Transverse colon (tissue), 4 donors: ENCODE data around the gene LHFPL6. TPM values are rescaled to one million over a fixed set of nuclear protein-coding genes. Genes with fewer than 3 reads are reported as not detected.

Source experiments
- DNase-seq: peaks from one replicate; pipeline ENCODE4 v3.0.0-alpha.2; 2019
- H3K27ac ChIP-seq, 4 donors: fragments of 200-600 bp; sonication (generic); 2 replicates each; pipeline ENCODE4 v1.5.1; 2016 to 2018; ENCODE audit warnings: inconsistent platforms in 4 of 4
- H3K27me3 ChIP-seq: fragments of 200-600 bp; sonication (generic); 2 replicates; pipeline ENCODE4 v1.5.1; 2017; ENCODE audit warnings: inconsistent platforms
- H3K36me3 ChIP-seq, 4 donors: fragments of 200-600 bp; sonication (generic); 2 replicates each; pipeline ENCODE4 v1.5.1; 2017 to 2019; ENCODE audit warnings: inconsistent platforms in 4 of 4
- H3K4me1 ChIP-seq, 4 donors: fragments of 200-600 bp; sonication (generic); 2 replicates each; pipeline ENCODE4 v1.5.1; 2017 to 2020; ENCODE audit warnings: inconsistent platforms in 4 of 4
- H3K4me3 ChIP-seq, 4 donors: fragments of 200-600 bp; sonication (generic); 1 replicate in 1 of 4; 2 replicates in 3 of 4; pipeline versions ENCODE4 v1.5.1 to v1.6.1; 2017 to 2019; ENCODE audit warnings: inconsistent platforms in 4 of 4
- H3K9me3 ChIP-seq, 2 donors: fragments of 200-600 bp; sonication (generic); 2 replicates each; pipeline ENCODE4 v1.5.1; 2017 to 2019; ENCODE audit warnings: inconsistent platforms in 2 of 2
- EP300 ChIP-seq: sonication (generic); formaldehyde crosslinking; IDR thresholded peaks from one replicate; pipeline ENCODE4 v1.6.1; 2017; ENCODE audit warnings: antibody characterized with exemption, low read depth
- POLR2A ChIP-seq: fragments of 450-650 bp; IDR thresholded peaks from one replicate; pipeline ENCODE4 v1.6.1; 2016; ENCODE audit warnings: antibody characterized with exemption, mild to moderate bottlenecking, moderate library complexity
- POLR2AphosphoS5 ChIP-seq, 3 donors: sonication (generic); formaldehyde crosslinking; IDR thresholded peaks; one replicate each; pipeline ENCODE4 v1.6.1; 2016; ENCODE audit warnings: antibody characterized with exemption in 3 of 3
- WGBS, 2 donors: methylation state at CpG; one replicate each; pipeline ENCODE4 v1.1.5; 2018; ENCODE audit warnings: low coverage in 1 of 2; 5-methylcytosine and 5-hydroxymethylcytosine counted together
- in situ Hi-C, 4 donors: fragments of 200-750 bp; cut with MboI; loops; one replicate each; pipeline versions ENCODE4 v1.15.0 to v1.15.1; 2017; ENCODE audit warnings: low sequenced_read_pairs in 3 of 4, low pct_ligation_motif_present in 1 of 4, low pct_unique_long_range_greater_than_20kb in 1 of 4
- intact Hi-C: fragments of 100-400 bp; cut with DNase I; formaldehyde crosslinking; loops from one replicate; pipeline ENCODE4 v1.15.1; 2023; ENCODE audit warnings: low total_unique reads
- total RNA-seq, 4 donors: library from RNA; depleted of rRNA; stranded (reverse); fragments of >200 nt; gene quantifications; one replicate each; pipeline ENCODE4 v1.1.0, GENCODE V29; 2016
- TF ChIP-seq, protein P1 (sequence below), 5 experiments: fragments of 200-600 bp in 3 of 5; fragments of 450-650 bp in 2 of 5; sonication (generic) in 3 of 5; IDR thresholded peaks; 1 replicate in 2 of 5; 2 replicates in 3 of 5; pipeline ENCODE4 v1.5.1; 2016 to 2017; ENCODE audit warnings: antibody characterized with exemption in 5 of 5, inconsistent platforms in 3 of 5, mild to moderate bottlenecking in 2 of 5, moderate library complexity in 1 of 5

Gene LHFPL6
- total RNA-seq, 4 donors from 2014 or later, result 4.2 to 18.6 (median 9.3) TPM

DNA sequence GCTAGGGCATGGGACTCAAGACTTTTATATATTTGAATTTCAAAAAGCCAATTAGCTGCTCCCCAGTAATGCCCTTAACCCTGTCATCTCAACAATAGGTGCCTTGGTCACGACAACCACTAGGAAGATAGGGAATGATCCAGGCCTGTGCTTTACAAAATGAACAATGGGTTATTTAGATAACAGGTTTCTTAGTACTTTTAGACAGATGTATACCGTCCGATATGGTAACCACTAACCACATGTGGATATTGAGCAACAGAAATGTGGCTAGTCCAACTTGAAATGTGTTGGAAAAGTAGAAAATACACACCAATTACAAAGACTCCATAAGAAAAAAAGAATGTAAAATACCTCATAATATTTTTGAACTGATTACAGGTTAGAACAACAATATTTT lies 201.2 kb downstream of the LHFPL6 start:
- intact Hi-C loops (loop anchor here (10.0 kb wide), 1 partner anchor 1863 kb away; the partner anchor contains the start of gene MTRF1), in situ Hi-C loops (no loop called here)
- no peak for DNase-seq
- WGBS, 2 donors, result 83 to 91% methylated on average over 3 of the region's 3 CpGs
- Histone ChIP-seq H3K4me3 (no peak overlapping the region), H3K27ac (peak overlapping the region in 1 of 4 donors; percentile 2), H3K4me1 (no peaks in the 10 kb centered on the region), H3K36me3 (no peaks in the 10 kb centered on the region), H3K9me3 (no peaks in the 10 kb centered on the region), H3K27me3 (no peaks in the 10 kb centered on the region)
- TF ChIP-seq POLR2A, result no peak
- TF ChIP-seq POLR2AphosphoS5 (IDR thresholded peaks at IDR 0.05), result no peak

GRCh38 chr13:39401046-39401705 lies 201.8 kb downstream of the LHFPL6 start:
- Histone ChIP-seq H3K36me3 (no peaks in the 10 kb centered on the region), H3K27ac (peak overlapping the region in 1 of 4 donors; percentile 2), H3K27me3 (no peaks in the 10 kb centered on the region), H3K9me3 (no peaks in the 10 kb centered on the region), H3K4me3 (no peak overlapping the region), H3K4me1 (no peaks in the 10 kb centered on the region)
- intact Hi-C loops, result loop anchor here (10.0 kb wide), 1 partner anchor 1864 kb away; the partner anchor contains the start of gene MTRF1
- TF ChIP-seq, protein P1, sequence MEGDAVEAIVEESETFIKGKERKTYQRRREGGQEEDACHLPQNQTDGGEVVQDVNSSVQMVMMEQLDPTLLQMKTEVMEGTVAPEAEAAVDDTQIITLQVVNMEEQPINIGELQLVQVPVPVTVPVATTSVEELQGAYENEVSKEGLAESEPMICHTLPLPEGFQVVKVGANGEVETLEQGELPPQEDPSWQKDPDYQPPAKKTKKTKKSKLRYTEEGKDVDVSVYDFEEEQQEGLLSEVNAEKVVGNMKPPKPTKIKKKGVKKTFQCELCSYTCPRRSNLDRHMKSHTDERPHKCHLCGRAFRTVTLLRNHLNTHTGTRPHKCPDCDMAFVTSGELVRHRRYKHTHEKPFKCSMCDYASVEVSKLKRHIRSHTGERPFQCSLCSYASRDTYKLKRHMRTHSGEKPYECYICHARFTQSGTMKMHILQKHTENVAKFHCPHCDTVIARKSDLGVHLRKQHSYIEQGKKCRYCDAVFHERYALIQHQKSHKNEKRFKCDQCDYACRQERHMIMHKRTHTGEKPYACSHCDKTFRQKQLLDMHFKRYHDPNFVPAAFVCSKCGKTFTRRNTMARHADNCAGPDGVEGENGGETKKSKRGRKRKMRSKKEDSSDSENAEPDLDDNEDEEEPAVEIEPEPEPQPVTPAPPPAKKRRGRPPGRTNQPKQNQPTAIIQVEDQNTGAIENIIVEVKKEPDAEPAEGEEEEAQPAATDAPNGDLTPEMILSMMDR (IDR thresholded peaks at IDR 0.05), result no peak
- TF ChIP-seq POLR2A, result no peak
- no peak for DNase-seq
- 81 to 84% methylated on average over 4 of the region's 4 CpGs for WGBS, 2 donors
- in situ Hi-C loops, result no loop called here

GRCh38 chr13:39399102-39399501 lies 203.9 kb downstream of the LHFPL6 start:
- Histone ChIP-seq H3K36me3 (no peaks in the 10 kb centered on the region), H3K4me1 (no peaks in the 10 kb centered on the region), H3K4me3 (no peak overlapping the region), H3K27ac (no peak overlapping the region), H3K9me3 (no peaks in the 10 kb centered on the region), H3K27me3 (no peaks in the 10 kb centered on the region)
- no peak for DNase-seq
- intact Hi-C loops (no loop called here), in situ Hi-C loops (no loop called here)
- TF ChIP-seq POLR2AphosphoS5 (IDR thresholded peaks at IDR 0.05) (no peak), POLR2A (no peak), EP300 (no peak)

DNA sequence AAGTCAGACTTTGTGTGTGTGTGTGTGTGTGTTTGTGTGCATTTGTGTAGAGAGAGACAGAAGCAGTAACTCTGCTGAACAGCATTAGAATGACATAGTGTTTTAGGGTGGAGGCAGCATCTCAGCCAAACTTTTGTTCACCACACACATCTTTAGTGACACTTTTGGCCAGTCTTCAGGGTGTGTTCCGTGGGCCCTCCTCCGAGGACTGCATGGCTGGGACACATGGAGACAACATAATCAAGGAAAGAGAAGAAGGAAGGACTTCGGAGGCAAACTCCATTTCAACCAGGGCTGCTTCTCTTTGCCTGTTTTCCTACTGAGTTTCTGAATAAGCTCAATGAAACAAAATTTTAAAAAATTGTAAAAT lies 205.1 kb downstream of the LHFPL6 start:
- 77 to 86% methylated on average over 3 of the region's 3 CpGs for WGBS, 2 donors
- Histone ChIP-seq H3K9me3 (no peaks in the 10 kb centered on the region), H3K4me3 (no peak overlapping the region), H3K4me1 (no peaks in the 10 kb centered on the region), H3K27ac (peak overlapping the region in 3 of 4 donors; percentile 21 to 39 (median 30)), H3K36me3 (no peaks in the 10 kb centered on the region), H3K27me3 (no peaks in the 10 kb centered on the region)
- no peak for DNase-seq
- intact Hi-C loops (no loop called here), in situ Hi-C loops (no loop called here)
- TF ChIP-seq EP300, result no peak
- TF ChIP-seq, protein P1 (IDR thresholded peaks at IDR 0.05), result no peak
- no peak for TF ChIP-seq POLR2AphosphoS5 (IDR thresholded peaks at IDR 0.05)
- TF ChIP-seq POLR2A, result no peak

GRCh38 chr13:39397226-39397895 lies 205.6 kb downstream of the LHFPL6 start:
- DNase-seq, result no peak
- no peak overlapping the region for H3K4me3 ChIP-seq
- WGBS, 2 donors, result 64 to 74% methylated on average over 10 to 11 of the region's 11 CpGs

More at GRCh38 chr13:39397226-39397895, 205.6 kb downstream of the LHFPL6 start:
- in situ Hi-C loops, result no loop called here
- peak overlapping the region in 3 of 4 donors; percentile 21 to 39 (median 30) for H3K27ac ChIP-seq
- intact Hi-C loops, result no loop called here
- TF ChIP-seq EP300 (no peak), POLR2A (no peak), POLR2AphosphoS5 (IDR thresholded peaks at IDR 0.05) (no peak)
- TF ChIP-seq, protein P1 (IDR thresholded peaks at IDR 0.05), result no peak
- no peaks in the 10 kb centered on the region for H3K9me3 ChIP-seq
- H3K4me1 ChIP-seq, result no peaks in the 10 kb centered on the region
- no peaks in the 10 kb centered on the region for H3K27me3 ChIP-seq
- no peaks in the 10 kb centered on the region for H3K36me3 ChIP-seq
